MV-4-11 (cell line): ENCODE measurements around the gene CNTN4.
"Not testable (repeated sequence)": the region's sequence is repeated elsewhere in the genome, so short reads cannot be mapped to it uniquely, and the experiment has no call there.

Source experiments
- DNase-seq: peaks from one replicate; lab custom pipeline; 2025; lab: John Stamatoyannopoulos, UW

Gene CNTN4

DNA sequence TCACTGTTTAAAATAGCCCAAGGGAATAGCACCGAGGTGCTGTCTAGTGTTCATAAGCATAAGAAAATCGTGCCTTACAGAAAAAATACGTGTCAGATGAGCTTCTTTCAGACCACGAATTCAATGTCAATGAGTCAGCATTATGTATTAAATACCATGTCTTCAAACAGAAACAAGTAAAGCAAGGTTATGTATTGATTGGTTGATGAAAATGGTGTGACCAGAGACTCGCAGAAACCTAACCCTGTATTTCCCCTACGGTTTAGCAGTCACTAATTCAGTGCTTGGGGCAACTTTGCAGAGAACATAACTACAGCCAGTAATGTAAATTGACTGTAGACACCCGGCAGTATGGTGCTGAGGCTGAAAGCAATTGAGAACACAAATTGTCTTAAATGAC lies 703.8 kb downstream of the CNTN4 start:
- DNase-seq, result no peak

- no peak for DNase-seq
Observed at GRCh38 chr3:2807514-2807913, 708.8 kb downstream of the CNTN4 start.

GRCh38 chr3:2810723-2811122 lies 712.1 kb downstream of the CNTN4 start:
- DNase-seq, result peak; percentile 5

GRCh38 chr3:2819571-2819970 lies 720.9 kb downstream of the CNTN4 start:
- DNase-seq, result no peak

GRCh38 chr3:2820982-2821381 lies 722.3 kb downstream of the CNTN4 start:
- DNase-seq, result not testable (repeated sequence)

DNA sequence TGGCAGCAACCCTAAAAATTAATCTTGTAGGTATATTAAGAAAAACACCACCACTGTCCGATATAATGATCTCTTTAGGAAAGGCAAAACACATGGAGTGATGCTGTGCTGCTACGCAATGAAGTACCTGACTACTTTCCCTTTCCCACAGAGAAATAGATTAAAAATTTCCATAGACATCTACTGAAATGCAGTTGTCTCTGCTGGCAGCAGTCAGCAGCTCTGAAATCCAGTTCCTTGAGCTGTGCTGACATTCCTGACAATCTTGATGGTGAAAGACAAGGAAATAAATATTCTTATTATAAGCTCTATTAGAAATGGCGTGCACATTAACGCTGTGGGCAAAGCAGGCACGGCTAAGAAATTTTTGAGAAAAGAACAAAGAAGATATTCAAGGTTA lies 723.9 kb downstream of the CNTN4 start:
- no peak for DNase-seq

GRCh38 chr3:2823031-2823430 lies 724.4 kb downstream of the CNTN4 start:
- DNase-seq, result peak; percentile 17

- no peak for DNase-seq
Observed at GRCh38 chr3:2823437-2824211, 725.0 kb downstream of the CNTN4 start.

DNA sequence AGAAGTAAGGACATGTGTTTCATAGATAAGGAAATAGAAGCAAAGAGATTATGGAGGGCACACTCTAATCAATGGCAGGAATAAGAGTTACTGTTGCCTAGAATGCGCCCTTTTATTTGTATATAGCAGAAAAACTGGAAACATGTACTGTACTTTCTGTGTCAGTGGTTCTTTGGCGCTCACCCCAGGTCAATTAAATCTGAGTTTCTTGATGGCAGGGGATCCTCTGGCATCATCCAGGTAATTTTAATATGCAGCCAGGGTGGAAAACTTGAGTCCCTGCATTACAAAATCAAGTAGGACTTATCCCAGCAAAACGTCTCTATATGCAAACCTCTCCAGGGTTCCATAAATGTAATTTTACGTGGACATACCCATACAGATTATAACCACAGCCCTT lies 727.4 kb downstream of the CNTN4 start:
- no peak for DNase-seq

DNA sequence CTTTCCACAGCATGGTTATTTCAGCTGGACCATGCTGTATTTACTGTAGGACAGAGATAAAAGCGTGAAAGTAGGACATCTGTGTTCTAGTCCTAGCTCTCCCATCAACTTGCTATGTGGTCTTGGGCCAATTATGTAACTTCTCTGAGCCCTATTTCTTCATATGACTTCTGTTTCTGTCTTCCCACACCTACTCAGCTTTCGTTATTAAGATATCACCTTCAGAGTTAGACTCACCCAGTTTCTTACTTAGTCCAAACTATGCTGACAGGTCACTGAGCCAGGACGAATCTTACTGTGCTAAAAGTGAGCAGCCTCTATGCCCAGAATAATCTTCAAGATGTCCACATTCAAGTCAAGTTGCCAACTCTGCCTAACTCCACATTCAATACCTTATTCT lies 727.8 kb downstream of the CNTN4 start:
- DNase-seq, result no peak

GRCh38 chr3:2837239-2837638 lies 738.6 kb downstream of the CNTN4 start:
- no peak for DNase-seq

DNA sequence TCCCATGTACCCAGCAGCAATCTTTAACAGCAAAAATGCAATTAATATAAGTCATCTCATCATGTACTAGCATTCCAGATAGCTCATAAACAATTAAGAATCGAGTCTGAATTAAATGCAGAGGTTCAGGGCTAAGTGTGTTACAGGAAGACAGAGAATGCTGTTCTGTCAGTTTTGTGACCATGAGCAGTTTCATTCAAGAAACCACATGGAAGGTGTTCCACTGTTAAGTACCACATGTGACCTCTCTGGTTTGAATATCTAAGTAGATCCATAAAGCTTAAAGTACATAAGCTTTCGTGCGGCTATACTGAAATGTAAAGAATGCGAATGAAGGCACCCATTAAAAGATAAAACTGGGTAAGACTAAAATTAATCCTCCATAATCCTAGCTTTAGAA lies 739.2 kb downstream of the CNTN4 start:
- DNase-seq, result no peak

DNA sequence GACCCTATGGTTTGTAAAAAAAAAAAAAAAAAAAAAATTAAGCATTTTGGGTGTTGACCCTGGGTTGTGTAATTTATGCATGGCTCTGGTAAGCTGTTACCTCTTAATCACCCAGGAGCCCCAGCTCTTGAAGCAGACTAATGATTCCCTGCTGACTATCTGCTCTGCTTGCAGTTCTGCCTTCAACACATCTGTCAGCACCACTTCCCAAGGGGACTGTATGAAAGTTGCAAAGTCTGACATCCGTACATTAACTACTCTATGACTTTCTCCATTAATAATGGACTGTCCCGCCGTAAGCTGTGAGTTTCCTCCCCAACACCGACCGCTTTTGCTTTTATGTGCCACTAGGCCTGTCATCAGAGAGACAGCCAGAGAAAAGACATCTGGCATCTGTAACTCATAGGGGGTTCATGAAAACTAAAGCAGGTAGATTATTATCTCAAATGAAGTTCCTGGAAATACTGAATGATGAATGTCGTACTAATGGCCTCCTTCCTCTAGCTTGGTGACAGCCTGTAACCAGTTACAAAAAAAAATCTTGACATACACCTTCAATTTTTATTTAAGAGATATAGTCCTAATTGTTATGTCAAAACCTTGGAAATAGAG lies 740.0 kb downstream of the CNTN4 start:
- no peak for DNase-seq

- no peak for DNase-seq
Observed at GRCh38 chr3:2839876-2840275, 741.2 kb downstream of the CNTN4 start.

DNA sequence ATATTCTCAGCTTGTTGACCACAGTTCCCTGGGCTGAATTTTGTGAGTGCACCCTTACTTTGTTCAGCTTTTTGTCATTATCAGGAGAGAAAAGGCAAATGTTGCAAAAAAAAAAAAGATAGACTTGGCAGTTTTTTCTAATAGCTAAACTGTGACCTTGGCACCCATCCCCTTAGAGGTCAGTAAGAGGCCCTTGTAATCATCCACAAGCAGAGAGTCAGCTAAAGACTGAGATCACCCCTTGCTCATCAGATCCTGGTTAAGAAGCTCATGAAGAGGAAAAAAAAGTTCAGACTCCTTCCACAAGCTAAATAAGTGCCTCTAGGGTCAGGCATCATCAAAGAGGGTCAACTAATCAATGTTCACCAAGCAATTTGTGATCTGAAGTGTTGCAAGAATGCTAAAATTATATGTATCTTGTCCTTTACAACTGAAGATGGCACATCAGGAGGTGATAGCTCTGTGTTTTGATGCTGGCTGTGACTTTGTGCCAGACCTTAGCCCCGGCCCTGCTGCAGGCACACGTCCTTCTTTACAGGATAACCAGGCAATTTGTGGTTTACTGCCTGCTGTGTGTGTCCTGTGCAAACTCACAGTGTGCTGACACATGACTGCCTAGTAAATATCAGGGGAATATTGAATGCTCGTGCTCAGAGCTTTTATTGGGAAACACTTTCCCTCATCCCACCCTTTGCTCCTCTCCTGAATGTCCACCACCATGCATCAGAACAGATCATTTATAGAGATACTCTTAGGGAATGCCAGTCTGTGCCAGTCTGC lies 748.6 kb downstream of the CNTN4 start:
- DNase-seq, result no peak

DNA sequence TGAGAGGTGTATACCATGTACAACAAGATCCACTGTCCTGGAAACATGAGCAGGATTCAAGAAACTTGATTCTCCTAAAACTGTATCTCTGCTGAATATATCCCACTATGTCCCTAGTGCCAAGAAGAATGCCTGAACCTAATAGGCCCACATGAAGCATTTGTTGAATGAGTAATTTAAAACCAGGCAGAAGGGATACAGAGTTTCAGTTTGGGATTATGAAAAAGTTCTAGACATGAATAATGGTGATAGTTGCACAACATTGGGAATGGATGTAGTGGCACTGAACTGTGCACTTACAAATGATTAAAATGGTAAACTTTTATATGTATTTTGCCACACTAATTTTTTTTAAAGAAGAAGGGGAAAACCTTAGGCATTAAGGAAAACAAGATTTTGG lies 750.4 kb downstream of the CNTN4 start:
- no peak for DNase-seq

GRCh38 chr3:2850701-2851100 lies 752.0 kb downstream of the CNTN4 start:
- no peak for DNase-seq

DNA sequence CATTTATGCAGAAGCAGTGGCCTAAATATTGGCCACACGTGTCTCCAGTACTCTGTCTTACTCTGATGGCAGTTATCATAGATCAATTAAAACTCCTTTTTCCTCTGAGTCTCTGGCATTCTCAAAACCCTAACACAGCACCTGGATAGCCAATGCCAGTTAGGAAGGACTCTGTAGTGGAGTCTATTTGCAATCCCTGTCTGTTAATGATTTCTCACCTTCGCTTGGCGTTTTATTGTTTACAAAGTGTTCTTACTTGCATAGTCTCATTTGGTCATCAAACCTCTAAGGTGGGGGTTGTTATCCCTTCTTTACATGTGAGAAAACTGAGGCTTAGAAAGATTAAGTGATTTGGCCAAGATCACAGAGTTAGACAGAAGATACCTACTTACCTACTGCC lies 752.7 kb downstream of the CNTN4 start:
- no peak for DNase-seq

GRCh38 chr3:2851835-2852234 lies 753.2 kb downstream of the CNTN4 start:
- no peak for DNase-seq

DNA sequence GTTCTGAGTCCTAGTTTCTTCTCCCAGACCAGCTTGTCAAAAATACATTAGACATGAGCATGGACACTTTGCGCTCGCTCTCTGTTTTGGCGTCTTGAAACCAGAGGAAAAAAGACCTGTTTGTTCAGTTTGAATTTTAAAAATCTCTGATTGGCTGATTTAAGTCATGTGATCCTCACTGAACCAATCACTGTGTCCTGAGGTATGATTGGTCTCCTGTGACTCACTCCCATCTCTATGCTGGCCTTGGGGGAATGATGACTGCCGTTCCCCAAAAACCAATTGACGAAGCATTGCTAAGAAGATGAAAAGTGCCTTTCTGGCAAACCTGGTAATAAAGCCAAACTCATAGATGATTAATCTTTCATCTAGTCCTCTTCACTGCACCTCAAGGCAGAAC lies 755.0 kb downstream of the CNTN4 start:
- no peak for DNase-seq

DNA sequence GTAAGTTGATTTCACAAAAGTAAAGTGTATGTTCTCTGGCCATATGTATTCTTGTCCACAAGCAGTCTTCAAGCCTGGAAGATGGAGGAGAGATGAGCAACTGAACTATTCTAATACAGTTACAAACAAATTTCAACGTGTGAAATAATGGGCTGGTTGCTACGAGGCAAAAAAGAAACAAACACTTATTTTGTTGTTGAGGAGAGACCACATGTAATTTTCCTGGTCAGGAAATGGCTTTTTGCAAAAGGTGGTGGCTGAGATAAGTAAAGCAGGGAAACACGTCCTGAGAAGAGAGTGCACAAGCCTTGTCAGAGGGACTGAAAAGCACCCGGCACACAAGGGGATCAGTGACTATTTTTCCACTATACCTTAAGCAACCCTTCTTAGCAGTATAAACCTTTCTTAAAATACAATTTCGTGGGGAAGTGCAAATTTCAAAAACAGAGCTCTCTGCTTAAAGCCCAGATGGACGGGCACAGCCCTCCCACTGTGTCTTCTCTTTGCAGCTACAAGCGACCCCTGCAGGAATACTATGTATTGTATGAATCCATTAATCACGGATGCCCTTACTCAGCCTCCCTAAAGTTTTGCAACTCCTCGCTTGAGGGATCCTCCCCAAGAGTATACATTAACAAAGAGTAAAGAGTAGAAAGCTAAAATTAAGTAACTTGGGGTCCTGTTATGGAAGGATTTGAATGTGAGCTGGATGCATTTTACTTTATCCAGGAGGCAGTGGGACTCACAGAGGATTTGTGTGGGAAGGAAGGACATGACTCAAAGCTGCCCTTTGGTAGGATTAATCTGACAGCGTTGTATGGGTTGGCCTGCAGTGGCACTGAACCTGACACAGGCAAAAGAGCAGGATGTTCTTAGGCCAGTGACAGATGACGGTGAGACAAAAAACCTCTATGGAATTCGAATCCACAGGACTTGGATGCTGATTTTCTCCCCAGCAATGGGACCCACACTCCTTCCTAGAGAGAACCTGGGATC lies 757.8 kb downstream of the CNTN4 start:
- DNase-seq, result no peak

GRCh38 chr3:2860626-2861025 lies 762.0 kb downstream of the CNTN4 start:
- DNase-seq, result no peak
